Left lobe of liver (tissue), 2 donors: ENCODE measurements around the gene PSPC1. TPM values are rescaled to one million over a fixed set of nuclear protein-coding genes. Genes with fewer than 3 reads are reported as not detected.
"Not testable (repeated sequence)": the region's sequence is repeated elsewhere in the genome, so short reads cannot be mapped to it uniquely, and the experiment has no call there.

Experiments used
- ATAC-seq: fragments of 200-7000 bp; cut with Tn5 transposase; one replicate; pipeline ENCODE4 v1.9.1; 2020; ENCODE audit warnings: mild to moderate bottlenecking, moderate library complexity
- DNase-seq: peaks from one replicate; pipeline ENCODE4 v3.0.0-alpha.2; 2020; ENCODE audit warnings: low spot score
- total RNA-seq: library from RNA; stranded (reverse); gene quantifications from one replicate; pipeline ENCODE4 v1.2.1, GENCODE V29; 2021
- donor health status: DM: no; HTN: no; CAD: no; lungs with moderate emphysema.
- donor health status: DM: no; HTN: yes; CAD: no.

The PSPC1 gene, protein sequence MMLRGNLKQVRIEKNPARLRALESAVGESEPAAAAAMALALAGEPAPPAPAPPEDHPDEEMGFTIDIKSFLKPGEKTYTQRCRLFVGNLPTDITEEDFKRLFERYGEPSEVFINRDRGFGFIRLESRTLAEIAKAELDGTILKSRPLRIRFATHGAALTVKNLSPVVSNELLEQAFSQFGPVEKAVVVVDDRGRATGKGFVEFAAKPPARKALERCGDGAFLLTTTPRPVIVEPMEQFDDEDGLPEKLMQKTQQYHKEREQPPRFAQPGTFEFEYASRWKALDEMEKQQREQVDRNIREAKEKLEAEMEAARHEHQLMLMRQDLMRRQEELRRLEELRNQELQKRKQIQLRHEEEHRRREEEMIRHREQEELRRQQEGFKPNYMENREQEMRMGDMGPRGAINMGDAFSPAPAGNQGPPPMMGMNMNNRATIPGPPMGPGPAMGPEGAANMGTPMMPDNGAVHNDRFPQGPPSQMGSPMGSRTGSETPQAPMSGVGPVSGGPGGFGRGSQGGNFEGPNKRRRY
- 11.2 TPM for total RNA-seq

DNA sequence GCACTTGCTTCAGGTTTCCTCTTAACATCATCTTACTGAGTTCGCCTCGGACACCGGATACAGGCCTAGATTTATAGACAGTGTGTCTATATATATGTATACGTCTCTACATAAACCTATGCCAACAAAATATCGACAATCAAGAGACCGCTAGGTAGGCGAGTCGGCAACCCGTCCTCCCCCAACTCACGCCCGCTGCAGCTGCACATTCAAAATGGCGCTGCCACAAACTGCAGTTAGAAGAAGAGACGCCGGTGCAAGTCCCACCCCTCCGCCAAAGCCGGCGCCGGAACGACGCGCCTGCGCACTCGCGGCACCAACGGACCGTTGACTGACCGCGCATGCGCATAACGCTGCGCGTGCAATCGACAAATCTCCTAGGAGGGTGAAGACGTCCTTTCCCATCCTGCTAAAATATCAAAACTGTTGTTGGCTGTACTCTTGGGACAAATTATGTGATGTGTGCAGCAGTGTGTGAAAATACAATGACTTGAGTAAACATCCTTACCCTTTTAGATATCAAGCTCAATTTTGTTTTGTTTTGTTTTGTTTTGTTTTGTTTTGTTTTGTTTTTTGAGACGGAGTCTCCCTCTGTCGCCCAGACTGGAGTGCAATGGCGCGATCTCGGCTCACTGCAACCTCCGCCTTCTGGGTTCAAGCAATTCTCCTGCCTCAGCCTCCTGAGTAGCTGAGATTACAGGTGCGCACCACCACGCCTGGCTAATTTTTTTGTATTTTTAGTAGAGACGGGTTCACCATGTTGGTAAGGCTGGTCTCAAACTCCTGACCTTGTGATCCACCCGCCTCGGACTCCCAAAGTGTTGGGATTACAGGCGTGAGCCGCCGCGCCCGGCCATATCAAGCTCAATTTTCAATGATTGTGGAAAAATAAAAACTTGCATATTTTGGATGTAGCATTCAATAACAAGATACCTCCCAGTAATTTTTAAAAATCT is at the start of gene PSPC1:
Gene PSPC1 (minus strand): TSS at position 219 of the 956 bp plus-strand sequence. CDS start 188 bp downstream, at position 31.
- ATAC-seq: peak; percentile 93
- peak; percentile 96 for DNase-seq

DNA sequence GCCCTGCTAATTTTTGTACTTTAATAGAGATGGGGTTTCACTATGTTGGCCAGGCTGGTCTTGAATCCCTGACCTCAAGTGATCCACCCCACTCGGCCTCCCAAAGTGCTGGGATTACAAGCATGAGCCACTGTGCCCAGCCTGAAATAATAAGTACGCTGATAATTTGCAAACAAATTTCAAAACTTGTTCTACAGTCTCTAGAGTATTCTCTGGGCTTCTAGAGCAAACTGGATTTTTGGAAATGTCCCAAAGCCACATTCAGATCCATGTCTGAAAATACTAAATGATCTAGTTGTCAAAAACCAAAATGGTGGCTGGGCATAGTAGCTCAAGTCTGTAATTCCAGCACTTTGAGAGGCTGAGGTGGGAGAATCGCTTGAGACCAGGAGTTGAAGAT is 39.9 kb upstream of the PSPC1 start:
- DNase-seq: no peak
- ATAC-seq: no peak

DNA sequence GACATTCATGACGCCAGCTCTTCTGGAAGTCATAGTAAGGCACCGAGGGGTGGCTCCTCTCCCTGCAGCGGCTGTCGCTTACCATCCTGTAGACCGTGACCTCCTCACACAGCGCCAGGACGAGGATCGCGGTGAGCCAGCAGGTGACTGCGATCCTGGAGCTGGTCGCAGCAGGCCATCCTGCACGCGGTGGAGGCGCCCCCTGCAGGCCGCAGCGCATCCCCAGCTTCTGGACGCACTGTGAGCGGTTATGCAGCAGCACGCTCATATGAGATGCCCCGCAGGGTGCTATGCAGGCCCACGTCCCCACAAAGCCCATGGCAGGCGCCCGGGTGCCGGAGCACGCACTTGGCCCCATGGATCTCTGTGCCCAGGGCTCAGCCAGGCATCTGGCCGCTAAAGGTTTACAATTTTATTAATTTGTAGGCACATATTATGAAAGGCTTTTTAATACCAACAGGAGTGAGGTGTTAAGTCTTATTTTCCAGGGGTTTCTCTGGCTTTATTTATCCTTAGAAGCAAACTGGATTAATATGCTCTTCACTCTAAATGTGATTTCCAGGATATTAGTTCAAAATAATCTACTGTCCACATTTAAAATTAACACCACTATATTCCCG is 35.6 kb upstream of the PSPC1 start:
- ATAC-seq: peak; percentile 31
- DNase-seq: no peak

DNA sequence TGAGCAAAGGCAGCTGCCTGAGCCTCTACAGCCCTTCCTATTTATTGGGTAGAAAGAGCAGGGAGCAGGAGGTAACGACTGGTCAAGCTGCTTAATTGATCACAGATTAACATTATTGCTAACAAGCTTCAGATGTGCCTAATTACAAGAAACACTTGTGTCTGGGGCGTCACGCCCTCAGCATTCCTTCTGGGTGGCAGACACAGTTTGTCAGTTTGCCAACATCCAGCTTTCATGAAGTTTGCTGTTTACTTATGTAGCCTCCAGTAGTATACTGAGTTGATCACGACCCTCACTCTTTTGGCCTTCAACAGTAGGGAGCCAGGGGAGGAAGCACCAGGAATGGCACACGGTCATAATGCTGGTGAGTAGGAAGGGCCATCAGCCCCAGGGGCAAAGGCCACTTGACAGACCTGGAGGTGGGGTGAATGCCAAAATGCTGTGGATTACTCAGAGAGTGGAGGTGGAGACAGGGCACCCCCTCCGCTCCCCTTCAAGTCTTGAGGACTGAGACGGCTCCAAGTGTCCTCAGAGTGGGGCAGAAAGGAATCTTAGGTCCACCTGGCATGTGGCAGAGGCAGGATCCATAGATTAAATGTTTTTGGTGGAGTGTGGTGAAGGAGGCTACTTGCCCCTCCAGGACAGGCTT is 34.9 kb upstream of the PSPC1 start:
- no peak for DNase-seq

DNA sequence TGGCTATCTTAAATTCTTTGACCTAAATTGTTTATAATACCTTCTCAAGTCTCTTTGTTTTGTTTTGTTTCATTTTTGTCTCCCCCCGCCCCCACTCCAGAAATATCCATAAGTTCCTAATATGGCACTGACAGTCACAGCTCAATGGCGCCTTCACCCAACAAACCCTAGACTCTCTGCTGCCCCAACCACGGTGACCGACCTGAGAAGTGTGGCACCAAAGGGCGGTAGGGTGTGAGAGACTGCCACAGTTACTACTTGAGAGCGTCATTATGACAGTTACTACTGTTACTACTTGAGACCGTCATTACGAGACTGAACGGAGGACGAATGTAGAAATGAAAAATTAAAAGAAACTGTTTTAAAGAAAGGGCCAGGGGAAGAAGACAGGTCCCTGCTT is 34.4 kb upstream of the PSPC1 start:
- ATAC-seq (no peak), DNase-seq (no peak)

More for the DNA sequence above, 34.9 kb upstream of the PSPC1 start:
- peak; percentile 72 for ATAC-seq

DNA sequence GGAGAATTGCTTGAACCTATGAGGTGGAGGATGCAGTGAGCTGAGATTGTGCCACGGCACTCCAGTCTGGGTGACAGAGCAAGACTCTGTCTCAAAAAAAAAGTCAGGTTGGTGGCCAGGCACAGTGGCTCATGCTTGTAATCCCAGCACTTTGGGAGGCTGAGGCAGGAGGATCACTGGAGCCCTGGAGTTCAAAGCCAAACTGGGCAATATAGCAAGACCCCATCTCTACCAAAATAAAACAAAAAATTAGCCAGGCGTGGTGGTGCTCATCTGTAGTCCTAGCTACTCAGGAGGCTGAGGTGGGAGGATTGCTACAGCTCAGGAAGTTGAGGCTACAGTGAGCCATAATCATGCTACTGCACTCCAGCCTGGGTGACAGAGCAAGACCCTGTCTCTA is 33.1 kb upstream of the PSPC1 start:
- ATAC-seq, DNase-seq: not testable (repeated sequence)

DNA sequence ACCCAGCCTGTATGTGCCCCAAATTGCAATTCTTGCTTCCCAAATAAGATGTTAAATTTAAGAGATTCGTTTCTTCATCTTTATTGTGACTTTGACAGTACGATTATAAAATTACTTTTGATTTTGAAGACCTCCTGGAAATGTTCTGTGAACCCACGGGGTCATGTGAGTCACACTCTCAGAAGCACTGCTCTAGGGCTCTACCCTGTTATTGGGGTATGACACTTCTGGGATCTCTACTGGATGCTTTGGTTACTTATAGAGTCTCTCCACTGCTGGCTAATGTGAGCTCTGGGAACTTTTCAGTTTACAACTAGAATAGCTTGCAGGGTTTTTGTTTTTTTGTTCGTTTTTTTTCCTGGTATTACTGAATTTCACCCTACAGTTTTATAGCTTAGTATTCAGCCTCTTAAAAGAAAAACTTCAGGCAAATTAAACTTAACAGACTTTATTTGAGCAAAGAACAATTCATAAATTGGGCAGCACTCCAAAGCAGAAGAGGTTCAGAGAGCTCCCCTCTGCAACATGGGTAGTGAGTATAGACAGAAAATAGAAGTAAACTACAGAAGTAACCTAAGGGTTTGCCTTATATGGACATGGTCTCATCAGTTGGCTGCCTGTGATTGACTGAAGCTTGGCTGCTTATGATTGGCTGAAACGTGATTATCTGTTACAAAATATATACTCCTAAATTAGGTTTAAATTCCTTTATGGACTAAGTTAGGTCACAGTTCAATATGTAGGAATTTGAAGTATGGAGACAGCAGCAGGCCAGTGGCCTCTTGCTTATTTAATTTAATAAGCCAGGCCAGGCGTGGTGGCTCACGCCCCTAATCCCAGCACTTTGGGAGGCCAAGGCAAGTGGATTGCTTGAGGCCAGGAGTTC is 28.5 kb upstream of the PSPC1 start:
- DNase-seq (no peak), ATAC-seq (no peak)

DNA sequence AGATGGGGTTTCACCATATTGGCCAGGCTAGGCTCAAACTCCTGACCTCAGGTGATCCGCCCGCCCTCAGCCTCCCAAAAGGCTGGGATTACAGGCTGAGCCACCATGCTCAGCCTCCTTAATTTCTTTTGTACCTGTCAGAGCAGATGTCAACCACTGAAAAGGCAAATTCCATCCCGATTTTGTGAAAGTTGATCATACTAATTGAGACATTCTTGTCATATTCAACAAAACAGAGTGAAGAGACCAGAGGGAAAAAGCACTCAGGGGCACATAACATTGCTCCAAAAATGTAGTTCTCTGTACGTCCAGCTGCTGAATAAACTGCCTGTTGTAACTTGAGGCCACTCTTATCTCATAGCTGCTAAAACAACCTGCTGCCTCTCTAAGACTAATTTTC is 27.4 kb upstream of the PSPC1 start:
- DNase-seq (no peak), ATAC-seq (no peak)

DNA sequence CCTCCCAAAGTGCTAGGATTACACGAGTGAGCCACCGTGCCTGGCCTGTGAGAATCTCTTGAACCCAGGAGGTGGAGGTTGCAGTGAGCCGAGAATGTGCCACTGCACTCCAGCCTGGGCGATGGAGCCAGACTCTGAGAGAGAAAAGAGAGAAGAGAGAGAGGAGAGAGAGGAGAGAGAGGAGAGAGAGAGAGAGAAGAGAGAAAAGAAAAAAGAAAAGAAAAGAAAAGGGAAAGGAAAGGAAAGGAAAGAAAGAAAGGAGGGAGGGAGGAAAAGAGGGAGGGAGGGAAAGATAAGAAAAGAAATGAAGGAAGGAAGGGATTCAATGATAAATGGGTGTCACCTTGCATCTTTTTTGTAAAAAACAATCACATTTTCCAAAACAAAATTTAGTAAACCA is 23.0 kb upstream of the PSPC1 start:
- DNase-seq: no peak
- no peak for ATAC-seq

DNA sequence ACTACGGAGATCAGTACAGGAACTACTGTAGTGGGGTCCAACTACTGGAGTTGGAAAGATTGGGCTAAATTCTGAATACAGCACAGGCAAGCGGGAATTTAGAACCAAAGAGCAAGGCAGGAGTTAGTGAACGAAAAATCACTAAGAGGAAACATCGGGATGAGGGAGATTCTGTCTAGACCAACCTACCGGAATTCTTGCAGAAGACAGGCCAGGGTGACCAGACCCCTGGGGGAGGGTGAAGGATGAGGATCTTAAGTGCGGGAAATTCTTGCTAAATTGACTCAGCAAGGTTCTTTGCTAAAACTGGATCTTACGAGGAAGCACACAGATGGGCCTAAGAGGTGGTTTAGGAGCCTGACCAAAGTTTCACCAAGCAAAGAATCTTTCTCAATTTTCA is 13.2 kb upstream of the PSPC1 start:
- ATAC-seq: no peak
- no peak for DNase-seq

DNA sequence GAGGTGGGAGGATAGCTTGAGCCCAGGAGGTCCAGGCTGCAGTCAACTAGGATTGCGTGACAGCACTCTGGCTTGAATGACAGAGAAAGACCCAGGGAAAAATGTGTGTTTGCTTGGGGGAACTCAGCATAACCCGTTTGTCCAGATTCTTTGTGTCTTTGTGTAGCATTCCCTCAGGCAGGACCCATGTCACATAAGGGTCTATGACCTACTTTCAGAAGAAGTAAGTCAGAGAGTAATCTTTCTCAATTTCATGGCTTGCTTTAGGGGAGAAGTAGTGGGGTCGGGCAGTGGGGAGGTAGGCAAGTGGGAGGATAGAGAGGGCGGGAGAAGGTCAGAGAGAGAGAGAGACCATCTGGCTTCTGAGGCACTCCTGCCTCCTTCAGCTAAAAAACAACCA is 11.9 kb upstream of the PSPC1 start:
- no peak for DNase-seq
- no peak for ATAC-seq

DNA sequence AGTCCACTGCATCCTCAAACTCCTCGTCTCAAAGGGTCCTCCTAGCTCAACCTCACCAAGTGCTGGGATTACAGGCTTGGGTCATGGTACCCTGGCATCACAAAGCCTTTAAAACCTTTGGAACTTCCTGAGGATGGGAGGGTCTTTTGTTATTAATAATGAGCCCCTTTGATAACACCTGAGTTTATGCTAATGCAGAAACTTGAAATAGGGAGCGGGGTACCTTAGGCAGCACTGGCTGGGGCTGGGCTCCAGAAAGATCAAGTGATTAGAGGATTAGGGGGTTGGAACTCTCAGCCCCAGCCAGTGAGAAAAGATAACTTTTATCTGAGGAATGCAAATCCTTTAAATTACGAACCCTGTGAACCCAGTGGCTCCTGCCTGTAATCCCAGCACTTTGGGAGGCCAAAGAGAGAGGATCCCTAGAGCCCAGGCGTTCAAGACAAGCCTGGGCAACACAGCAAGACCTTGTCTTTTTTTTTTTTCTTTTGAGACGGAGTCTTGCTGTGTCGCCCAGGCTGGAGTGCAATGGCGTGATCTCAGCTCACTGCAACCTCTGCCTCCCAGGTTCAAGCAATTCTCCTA is 9.3 kb upstream of the PSPC1 start:
- ATAC-seq (no peak), DNase-seq (no peak)

DNA sequence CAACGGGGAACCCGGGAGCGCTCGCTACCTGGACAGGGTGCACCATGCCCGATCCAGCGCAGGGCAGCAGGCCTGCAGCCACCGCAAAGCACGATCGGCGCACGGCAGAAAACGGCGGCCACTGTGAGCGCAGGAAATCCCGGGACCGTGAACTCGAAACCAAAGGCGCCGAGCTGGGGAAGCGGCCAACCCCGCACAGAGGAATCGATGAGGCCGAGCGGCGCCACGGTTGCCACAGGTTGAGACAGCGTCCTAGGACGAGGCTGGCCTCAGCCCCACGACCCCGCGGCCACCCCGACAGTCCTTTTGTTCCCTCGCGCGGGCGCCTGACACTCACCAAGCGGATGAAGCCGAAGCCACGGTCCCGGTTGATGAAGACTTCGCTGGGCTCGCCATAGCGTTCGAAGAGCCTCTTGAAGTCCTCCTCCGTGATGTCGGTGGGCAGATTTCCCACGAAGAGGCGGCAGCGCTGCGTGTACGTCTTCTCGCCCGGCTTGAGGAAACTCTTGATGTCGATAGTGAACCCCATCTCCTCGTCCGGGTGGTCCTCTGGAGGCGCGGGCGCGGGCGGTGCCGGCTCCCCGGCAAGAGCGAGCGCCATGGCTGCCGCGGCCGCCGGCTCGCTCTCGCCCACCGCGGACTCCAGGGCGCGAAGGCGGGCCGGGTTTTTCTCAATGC is 557 bp downstream of the PSPC1 start:
- ATAC-seq: peak; percentile 74
- peak; percentile 77 for DNase-seq

DNA sequence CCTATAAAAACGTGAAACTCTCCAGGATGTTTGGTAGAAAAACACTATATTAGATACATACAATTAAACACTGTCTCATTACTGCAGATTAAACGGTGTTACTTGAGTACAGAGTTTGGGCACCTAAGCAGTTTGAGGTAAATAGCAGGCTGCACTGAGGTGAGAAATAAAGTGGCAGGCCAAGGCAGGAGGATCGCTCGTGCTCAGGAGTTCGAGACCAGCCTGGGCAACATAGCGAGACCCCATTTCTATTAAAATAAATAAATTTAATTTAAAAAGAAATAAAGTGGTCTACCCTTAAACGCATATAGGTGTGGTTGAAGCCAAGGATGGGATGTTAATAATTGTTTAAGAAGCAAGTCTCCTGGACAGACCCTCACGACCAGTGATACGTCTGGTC is 1.2 kb downstream of the PSPC1 start:
- DNase-seq (no peak), ATAC-seq (no peak)

DNA sequence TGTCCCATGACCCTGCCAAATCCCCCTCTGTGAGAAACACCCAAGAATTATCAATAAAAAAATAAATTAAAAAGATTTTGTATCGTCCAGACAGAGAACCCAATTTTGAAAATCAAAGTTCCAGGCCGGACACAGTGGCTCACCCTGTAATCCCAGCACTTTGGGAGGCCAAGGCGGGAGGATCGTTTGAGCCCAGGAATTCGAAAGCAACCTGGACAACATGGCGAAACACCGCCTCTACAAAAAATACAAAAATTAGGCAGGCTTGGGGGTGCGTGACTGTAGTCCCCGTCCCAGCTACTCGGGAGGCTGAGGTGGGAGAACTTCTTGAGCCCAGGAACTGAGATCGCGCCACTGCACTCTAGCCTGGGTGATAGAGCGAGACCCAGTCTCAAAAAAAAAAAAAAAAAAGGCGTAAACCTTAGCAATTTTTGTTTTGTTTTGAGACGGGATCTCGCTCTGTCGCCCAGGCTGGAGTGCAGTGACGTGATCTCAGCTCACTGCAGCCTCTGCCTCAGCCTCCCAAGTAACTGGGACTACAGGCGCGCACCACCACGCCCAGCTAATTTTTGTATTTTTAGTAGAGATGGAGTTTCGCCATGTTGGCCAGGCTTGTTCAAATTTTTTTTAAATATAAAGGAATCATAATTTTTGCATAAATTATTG is 1.9 kb downstream of the PSPC1 start:
- ATAC-seq, DNase-seq: not testable (repeated sequence)

DNA sequence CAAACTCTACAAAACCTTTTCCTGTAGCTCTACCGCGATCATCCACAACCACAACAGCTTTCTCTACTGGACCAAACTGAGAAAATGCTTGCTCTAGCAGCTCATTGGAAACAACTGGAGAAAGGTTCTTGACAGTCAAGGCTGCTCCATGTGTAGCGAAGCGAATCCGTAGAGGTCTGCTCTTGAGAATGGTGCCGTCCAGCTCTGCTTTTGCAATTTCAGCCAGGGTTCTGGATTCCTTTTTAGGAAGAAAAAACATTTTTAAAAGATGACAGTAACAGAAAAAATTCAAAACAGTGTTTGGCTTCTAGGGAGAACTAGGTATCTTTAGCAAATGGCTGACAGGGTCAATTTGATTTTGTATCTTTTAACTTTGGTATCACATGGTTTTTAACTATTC is 10.4 kb downstream of the PSPC1 start:
- DNase-seq (no peak), ATAC-seq (no peak)

DNA sequence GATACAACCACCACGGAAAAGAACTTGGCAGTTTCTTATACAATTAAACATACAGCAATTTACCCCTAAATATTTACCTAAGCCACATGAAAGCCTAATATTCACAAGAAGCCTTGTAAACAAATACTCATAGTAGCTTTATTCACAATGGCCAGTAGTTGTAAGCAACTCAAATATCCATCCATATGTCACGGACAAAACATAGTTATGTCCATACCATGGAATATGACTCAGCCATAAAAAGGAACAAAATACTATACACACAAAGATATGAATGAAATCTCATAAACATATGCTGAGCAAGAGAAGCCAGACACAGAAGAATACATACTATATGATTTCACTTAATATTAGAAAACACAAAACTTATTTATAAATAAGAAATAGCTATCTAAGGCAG is 12.9 kb downstream of the PSPC1 start:
- DNase-seq (no peak), ATAC-seq (no peak)

DNA sequence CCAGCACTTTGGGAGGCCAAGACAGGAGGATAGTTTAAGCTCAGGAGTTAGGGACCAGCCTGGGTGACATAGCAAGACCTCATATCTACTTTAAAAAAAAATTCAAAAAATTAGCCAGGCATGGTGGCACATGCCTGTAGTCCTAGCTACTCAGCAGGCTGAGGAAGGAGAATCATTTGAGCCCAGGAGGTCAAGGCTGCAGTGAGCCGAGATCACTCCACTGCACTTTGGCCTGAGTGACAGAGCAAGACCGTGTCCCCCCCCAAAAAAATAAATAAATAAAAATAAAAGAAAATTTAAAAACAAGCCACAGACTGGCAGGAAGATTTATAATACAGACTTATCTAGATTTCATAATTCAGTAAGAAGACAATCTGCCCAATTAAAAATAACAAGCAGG is 14.8 kb downstream of the PSPC1 start:
- peak; percentile 27 for ATAC-seq
- no peak for DNase-seq
